GM12878 (cell line): Measurements from ENCODE around the gene RBM4B. TPM values are rescaled to one million over a fixed set of nuclear protein-coding genes. Genes with fewer than 3 reads are reported as not detected.

ENCODE experiments used
- ATAC-seq: fragments of 200-7000 bp; cut with Tn5 transposase; 3 replicates; pipeline ENCODE4 v1.9.1; 2020; ENCODE audit warnings: mild to moderate bottlenecking, moderate library complexity
- BruUV-seq: library from RNA; stranded (reverse); fragments of 400-500 nt; replicated peaks from 2 replicates; lab custom pipeline; 2021; lab: Mats Ljungman, UMichigan
- CTCF ChIA-PET: fragments of 300-600 bp; sonication (Branson Sonifier 250); formaldehyde crosslinking; extraction: SDS; loops from one replicate; lab custom pipeline; 2021; ENCODE audit warnings: inconsistent platforms; lab: Yijun Ruan, JAX
- POLR2A ChIA-PET: fragments of 350-600 bp; formaldehyde crosslinking; extraction: SDS; loops from one replicate; lab custom pipeline; 2021; ENCODE audit warnings: inconsistent platforms; lab: Charles Lee
- RAD21 ChIA-PET: fragments of 300-600 bp; sonication (Branson Sonifier 250); formaldehyde crosslinking; loops from one replicate; lab custom pipeline; 2023; ENCODE audit warnings: antibody characterized with exemption; ENCODE audit not compliant: unreplicated experiment; lab: Charles Lee
- SMC1A ChIA-PET: fragments of 300-600 bp; sonication (Branson Sonifier 250); formaldehyde crosslinking; loops from one replicate; lab custom pipeline; 2023; ENCODE audit not compliant: unreplicated experiment, uncharacterized antibody; lab: Charles Lee
- DNase-seq: peaks from one replicate; pipeline ENCODE4 v3.0.0-alpha.2; 2011; ENCODE audit warnings: low read depth, low spot score
- FAIRE-seq: peaks from 3 replicates; lab custom pipeline; 2011; peaks lifted over from hg19 to GRCh38; lab: Jason Lieb, UNC
- H2AFZ ChIP-seq: 2 replicates; pipeline ENCODE4 v1.6.0; 2011; ENCODE audit warnings: low read depth, low read length, control low read depth; ENCODE audit not compliant: control insufficient read depth
- H3K27ac ChIP-seq: 2 replicates; pipeline ENCODE4 v1.5.1; 2011; ENCODE audit warnings: control low read depth; ENCODE audit not compliant: control insufficient read depth, insufficient read depth
- H3K27me3 ChIP-seq, 2 experiments: replicated peaks in 1 of 2; 2 replicates each; pipeline versions ENCODE4 v1.6.0 to v1.6.1; 2011; ENCODE audit warnings: low read length in 1 of 2; ENCODE audit not compliant: control insufficient read depth in 2 of 2, insufficient read depth in 2 of 2
- H3K36me3 ChIP-seq, 2 experiments: 2 replicates each; pipeline ENCODE4 v1.5.1; 2011; ENCODE audit warnings: low read length in 1 of 2; ENCODE audit not compliant: control insufficient read depth in 2 of 2, insufficient read depth in 2 of 2
- H3K4me1 ChIP-seq: 2 replicates; pipeline ENCODE4 v1.6.1; 2011; ENCODE audit warnings: mild to moderate bottlenecking, low read length, moderate library complexity, mixed read lengths; ENCODE audit not compliant: control insufficient read depth, insufficient read depth
- H3K4me2 ChIP-seq: 2 replicates; pipeline ENCODE4 v1.6.0; 2011; ENCODE audit warnings: control low read depth; ENCODE audit not compliant: control insufficient read depth, insufficient read depth
- H3K4me3 ChIP-seq: fragments of 200-600 bp; sonication (generic); 2 replicates; pipeline ENCODE4 v1.5.1; 2016
- H3K79me2 ChIP-seq: 2 replicates; pipeline ENCODE4 v1.6.0; 2011; ENCODE audit warnings: low read length; ENCODE audit not compliant: control insufficient read depth, insufficient read depth
- H3K9ac ChIP-seq: 2 replicates; pipeline ENCODE4 v1.8.0; 2011; ENCODE audit warnings: low read length, control low read depth, mixed read lengths; ENCODE audit not compliant: control insufficient read depth, insufficient read depth
- H3K9me3 ChIP-seq: replicated peaks from 3 replicates; pipeline ENCODE4 v1.5.1; 2011; ENCODE audit warnings: mild to moderate bottlenecking, low read length; ENCODE audit not compliant: control insufficient read depth, insufficient read depth
- H4K20me1 ChIP-seq: 2 replicates; pipeline ENCODE4 v1.6.0; 2011; ENCODE audit not compliant: control insufficient read depth, insufficient read depth
- CBX3 ChIP-seq: fragments of 200-600 bp; sonication (generic); IDR thresholded peaks from 2 replicates; pipeline ENCODE4 v1.6.1; 2016; ENCODE audit warnings: low read depth, borderline replicate concordance
- CHD2 ChIP-seq: IDR thresholded peaks from 2 replicates; pipeline ENCODE4 v1.6.1; 2011; ENCODE audit warnings: low read depth, low read length, improper control_type of control experiment, borderline replicate concordance
- ESRRA ChIP-seq: IDR thresholded peaks from 2 replicates; pipeline ENCODE4 v1.6.1; 2012; ENCODE audit warnings: mild to moderate bottlenecking, low read length, improper control_type of control experiment
- EZH2 ChIP-seq: IDR thresholded peaks from 2 replicates; pipeline ENCODE4 v1.6.1; 2012; ENCODE audit warnings: low read depth, mild to moderate bottlenecking, control low read depth, inconsistent platforms, low read length, borderline replicate concordance; ENCODE audit not compliant: control insufficient read depth
- HDGF ChIP-seq: fragments of 450-650 bp; IDR thresholded peaks from 2 replicates; pipeline ENCODE4 v1.6.1; 2016; ENCODE audit warnings: antibody characterized with exemption
- IKZF1 ChIP-seq: fragments of 450-650 bp; conservative IDR thresholded peaks from 2 replicates; pipeline ENCODE4 v1.6.1; 2017; ENCODE audit warnings: antibody characterized with exemption, mild to moderate bottlenecking
- MAX ChIP-seq: IDR thresholded peaks from 2 replicates; pipeline ENCODE4 v1.6.1; 2012; ENCODE audit warnings: low read depth, low read length, improper control_type of control experiment
- NBN ChIP-seq: fragments of 450-650 bp; IDR thresholded peaks from 2 replicates; pipeline ENCODE4 v1.6.1; 2016
- PBX3 ChIP-seq: IDR thresholded peaks from 2 replicates; pipeline ENCODE4 v1.6.1; 2011; ENCODE audit warnings: mild to moderate bottlenecking, low read depth, low read length, moderate library complexity; ENCODE audit not compliant: insufficient replicate concordance
- RB1 ChIP-seq: fragments of 450-650 bp; formaldehyde crosslinking; IDR thresholded peaks from 2 replicates; pipeline ENCODE4 v1.6.1; 2017; ENCODE audit warnings: mild to moderate bottlenecking, borderline replicate concordance
- RFX5 ChIP-seq: IDR thresholded peaks from 2 replicates; pipeline ENCODE4 v1.6.1; 2011; ENCODE audit warnings: low read depth, low read length, improper control_type of control experiment
- SP1 ChIP-seq: IDR thresholded peaks from one replicate; pipeline ENCODE4 v1.6.1; 2011; ENCODE audit warnings: low read depth, low read length
- STAT3 ChIP-seq: IDR thresholded peaks from 2 replicates; pipeline ENCODE4 v1.6.1; 2011; ENCODE audit warnings: low read depth, low read length, improper control_type of control experiment
- WRNIP1 ChIP-seq: IDR thresholded peaks from 2 replicates; pipeline ENCODE4 v1.6.1; 2011; ENCODE audit warnings: low read depth, low read length, improper control_type of control experiment, borderline replicate concordance
- WGBS: methylation state at CpG from one replicate; pipeline ENCODE4 v1.1.6; 2016; ENCODE audit warnings: low lambda C conversion rate; ENCODE audit not compliant: insufficient replicate concordance, insufficient coverage; ENCODE audit errors: missing lambda C conversion rate; 5-methylcytosine and 5-hydroxymethylcytosine counted together
- in situ Hi-C: fragments of 300-500 bp; cut with MboI; formaldehyde crosslinking; loops from 9 replicates; pipeline ENCODE4 v1.14.3; 2018; ENCODE audit warnings: mixed read lengths
- intact Hi-C: fragments of 100-400 bp; cut with micrococcal nuclease; formaldehyde crosslinking; loops from one replicate; pipeline ENCODE4 v1.14.2; 2022; ENCODE audit not compliant: unreplicated experiment
- polyA plus RNA-seq, 11 experiments: library from polyadenylated mRNA; depleted of rRNA in 4 of 11; unstranded in 6 of 11; stranded (reverse) in 5 of 11; fragments of >200 nt; fragmentation: Nextera tagmentation in 4 of 11; fragmentation: Illumina TruSeq in 1 of 11; extraction: Ambion mirVana in 4 of 11; extraction: Trizol in 1 of 11; gene quantifications; 1 replicate in 1 of 11; 2 replicates in 10 of 11; pipeline versions ENCODE4 v1.2.1 to v1.2.3, GENCODE V29; 2011 to 2016; ENCODE audit warnings: inconsistent platforms in 2 of 11, missing spikeins in 2 of 11, low read depth in 1 of 11
- total RNA-seq, 4 experiments: library from RNA; depleted of rRNA in 3 of 4; stranded (reverse); fragments of >200 nt in 3 of 4; fragmentation: Illumina TruSeq in 1 of 4; extraction: Trizol in 1 of 4; gene quantifications; 2 replicates each; pipeline versions ENCODE4 v1.2.1 to v1.2.3, GENCODE V29; 2013 to 2021

The RBM4B gene
- total and polyA plus RNA-seq, 10 of the 15 experiments (the other 5 are each of a cell fraction or from before 2014, with no cell fraction given) = 16.1 to 37.0 (median 21.6) TPM

GRCh38 chr11:66674964-66675602 lies 2.6 kb downstream of the RBM4B start (continued):
- no peak for TF ChIP-seq IKZF1
- TF ChIP-seq CHD2 = no peak

- DNase-seq (no peak), FAIRE-seq (no peak), ATAC-seq (no peak)
- Histone ChIP-seq H4K20me1 (no peaks in the 10 kb centered on the region), H3K36me3 (peaks cover 2 to 23% of the 10 kb centered on the region in 2 experiments; a peak in 3 of 4 replicates), H2AFZ (no peak overlapping the region), H3K27me3 (no peaks in the 10 kb centered on the region), H3K9me3 (no peaks in the 10 kb centered on the region), H3K4me3 (no peak overlapping the region), H3K79me2 (peaks cover 13% of the 10 kb centered on the region), H3K9ac (no peak overlapping the region), H3K4me1 (no peaks in the 10 kb centered on the region), H3K4me2 (no peak overlapping the region), H3K27ac (no peak overlapping the region)
- ChIA-PET POLR2A (no interaction called here), CTCF (interaction anchor here (1.2 kb wide), 1 partner anchor 93 kb away, joined by 5 read pairs; no protein-coding TSS in a partner anchor), RAD21 (no interaction called here), SMC1A (no interaction called here)
- intact Hi-C loops = loop anchor here (10.0 kb wide), 1 partner anchor 236 kb away; the partner anchor contains the start of gene MRPL11
- 82% methylated on average over 5 of the region's 5 CpGs for WGBS
- in situ Hi-C loops = no loop called here
- no TSS peak for BruUV-seq
- TF ChIP-seq SP1 (no peak), RFX5 (no peak), CBX3 (no peak), MAX (no peak), PBX3 (no peak), WRNIP1 (no peak), STAT3 (no peak), HDGF (no peak), RB1 (no peak), NBN (no peak), ESRRA (no peak), EZH2 (no peak)
Measured at GRCh38 chr11:66670816-66671215, 6.9 kb downstream of the RBM4B start.
